Progenitor cell of endocrine pancreas (in vitro differentiated cells): Measurements from ENCODE around the gene ALS2CL. TPM values are rescaled to one million over a fixed set of nuclear protein-coding genes. Genes with fewer than 3 reads are reported as not detected.

ENCODE experiments used
- DNase-seq: peaks from one replicate; pipeline ENCODE4 v3.0.0; 2021; ENCODE audit warnings: low spot score; ENCODE audit not compliant: unreplicated experiment
- H3K27ac Mint-ChIP-seq: 2 replicates; pipeline ENCODE4 v1.8.0; 2021; ENCODE audit warnings: mild to moderate bottlenecking, moderate library complexity, mixed read lengths
- H3K27me3 Mint-ChIP-seq: 2 replicates; pipeline ENCODE4 v1.8.0; 2021; ENCODE audit warnings: mixed read lengths
- H3K36me3 Mint-ChIP-seq: 2 replicates; pipeline ENCODE4 v1.8.0; 2022; ENCODE audit warnings: mixed read lengths; ENCODE audit not compliant: insufficient read depth
- H3K4me1 Mint-ChIP-seq: 2 replicates; pipeline ENCODE4 v1.8.0; 2021; ENCODE audit warnings: low read depth, mixed read lengths
- H3K4me3 Mint-ChIP-seq: 2 replicates; pipeline ENCODE4 v1.8.0; 2021; ENCODE audit warnings: low read depth, mild to moderate bottlenecking, moderate library complexity, mixed read lengths
- H3K9me3 Mint-ChIP-seq: 2 replicates; pipeline ENCODE4 v1.8.0; 2021; ENCODE audit warnings: low read depth, mixed read lengths
- total RNA-seq: library from RNA; stranded (reverse); gene quantifications from 2 replicates; pipeline ENCODE4 v1.2.1, GENCODE V29; 2021
- TF ChIP-seq, protein P1 (sequence below): fragments of 200-600 bp; sonication (generic); IDR thresholded peaks from one replicate; pipeline ENCODE4 v1.5.0; 2021; ENCODE audit warnings: antibody characterized with exemption, mild to moderate bottlenecking; ENCODE audit not compliant: unreplicated experiment

ALS2CL gene
- total RNA-seq, 1 donor from 2014 or later = 3.5 TPM

DNA sequence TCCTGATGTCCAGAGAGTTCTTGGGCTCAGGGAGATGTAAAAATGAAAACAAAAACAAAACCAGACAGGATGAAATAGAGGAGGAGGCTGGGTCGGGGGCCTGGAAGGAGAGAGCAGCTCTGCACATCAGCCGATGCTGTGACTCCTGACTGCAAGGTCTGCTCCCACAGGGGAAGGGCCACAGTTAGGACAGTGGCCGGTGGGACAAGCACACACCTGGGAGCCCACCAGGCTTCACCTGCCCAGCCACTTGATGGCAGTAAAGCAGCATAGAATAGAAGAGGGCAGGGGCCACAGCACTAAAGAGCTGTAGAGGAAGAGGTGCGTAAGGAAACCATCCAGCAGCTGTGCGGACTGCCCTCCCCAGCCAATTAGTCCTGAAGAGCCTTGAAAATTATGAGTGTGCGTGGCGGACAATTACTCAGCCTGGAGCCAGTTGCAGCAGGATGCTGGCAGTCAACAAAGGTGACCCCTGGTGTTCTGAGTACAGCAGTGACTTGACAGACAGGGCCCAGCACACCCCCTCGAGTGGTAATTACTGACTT is 29.8 kb downstream of the ALS2CL start:
- TF ChIP-seq, protein P1, sequence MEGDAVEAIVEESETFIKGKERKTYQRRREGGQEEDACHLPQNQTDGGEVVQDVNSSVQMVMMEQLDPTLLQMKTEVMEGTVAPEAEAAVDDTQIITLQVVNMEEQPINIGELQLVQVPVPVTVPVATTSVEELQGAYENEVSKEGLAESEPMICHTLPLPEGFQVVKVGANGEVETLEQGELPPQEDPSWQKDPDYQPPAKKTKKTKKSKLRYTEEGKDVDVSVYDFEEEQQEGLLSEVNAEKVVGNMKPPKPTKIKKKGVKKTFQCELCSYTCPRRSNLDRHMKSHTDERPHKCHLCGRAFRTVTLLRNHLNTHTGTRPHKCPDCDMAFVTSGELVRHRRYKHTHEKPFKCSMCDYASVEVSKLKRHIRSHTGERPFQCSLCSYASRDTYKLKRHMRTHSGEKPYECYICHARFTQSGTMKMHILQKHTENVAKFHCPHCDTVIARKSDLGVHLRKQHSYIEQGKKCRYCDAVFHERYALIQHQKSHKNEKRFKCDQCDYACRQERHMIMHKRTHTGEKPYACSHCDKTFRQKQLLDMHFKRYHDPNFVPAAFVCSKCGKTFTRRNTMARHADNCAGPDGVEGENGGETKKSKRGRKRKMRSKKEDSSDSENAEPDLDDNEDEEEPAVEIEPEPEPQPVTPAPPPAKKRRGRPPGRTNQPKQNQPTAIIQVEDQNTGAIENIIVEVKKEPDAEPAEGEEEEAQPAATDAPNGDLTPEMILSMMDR = no peak
- peak; percentile 6 for DNase-seq
- no peaks in the 10 kb centered on the region for H3K9me3 Mint-ChIP-seq
- H3K36me3 Mint-ChIP-seq = no peaks in the 10 kb centered on the region
- peaks cover 62% of the 10 kb centered on the region for H3K27me3 Mint-ChIP-seq
- no peak overlapping the region for H3K27ac Mint-ChIP-seq
- H3K4me3 Mint-ChIP-seq = no peak overlapping the region
- H3K4me1 Mint-ChIP-seq = peaks cover 12% of the 10 kb centered on the region

DNA sequence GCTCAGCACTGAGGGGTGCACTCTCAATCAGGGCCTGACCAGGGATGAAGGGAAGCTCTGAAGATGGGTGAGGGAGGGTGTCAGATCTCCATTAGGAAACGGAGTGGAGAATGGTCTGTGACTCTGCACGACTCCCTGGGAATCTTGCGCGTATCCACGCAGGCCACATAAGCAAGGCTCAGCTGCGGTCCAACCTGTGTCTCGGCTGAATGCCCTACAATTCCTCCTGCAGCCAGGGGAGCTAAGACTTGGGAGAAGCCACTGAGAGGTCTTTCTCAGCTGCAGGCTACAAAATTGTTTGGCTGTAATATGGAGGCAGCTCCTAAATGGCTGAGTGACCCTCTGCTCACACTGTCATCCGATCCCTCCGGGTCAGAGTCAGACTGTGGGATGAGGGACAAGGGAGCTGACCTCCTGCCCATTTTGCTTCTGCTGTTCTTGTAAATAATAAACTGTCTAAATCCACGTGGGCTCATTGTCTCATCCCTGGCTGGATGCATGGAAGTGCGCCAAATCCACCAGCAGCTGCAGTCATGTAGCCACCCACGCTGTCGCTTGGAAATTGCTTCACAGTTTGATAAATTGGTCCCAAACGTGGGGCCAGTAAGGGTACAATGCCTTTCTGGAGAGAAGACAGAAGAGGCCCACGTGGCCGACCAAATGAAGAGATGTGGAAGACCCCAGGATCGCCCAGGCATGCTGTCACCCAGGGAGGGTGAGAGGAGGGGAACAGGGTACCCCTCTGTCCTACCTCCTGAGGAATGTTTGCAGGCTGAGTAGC is 30.5 kb downstream of the ALS2CL start:
- DNase-seq = no peak

DNA sequence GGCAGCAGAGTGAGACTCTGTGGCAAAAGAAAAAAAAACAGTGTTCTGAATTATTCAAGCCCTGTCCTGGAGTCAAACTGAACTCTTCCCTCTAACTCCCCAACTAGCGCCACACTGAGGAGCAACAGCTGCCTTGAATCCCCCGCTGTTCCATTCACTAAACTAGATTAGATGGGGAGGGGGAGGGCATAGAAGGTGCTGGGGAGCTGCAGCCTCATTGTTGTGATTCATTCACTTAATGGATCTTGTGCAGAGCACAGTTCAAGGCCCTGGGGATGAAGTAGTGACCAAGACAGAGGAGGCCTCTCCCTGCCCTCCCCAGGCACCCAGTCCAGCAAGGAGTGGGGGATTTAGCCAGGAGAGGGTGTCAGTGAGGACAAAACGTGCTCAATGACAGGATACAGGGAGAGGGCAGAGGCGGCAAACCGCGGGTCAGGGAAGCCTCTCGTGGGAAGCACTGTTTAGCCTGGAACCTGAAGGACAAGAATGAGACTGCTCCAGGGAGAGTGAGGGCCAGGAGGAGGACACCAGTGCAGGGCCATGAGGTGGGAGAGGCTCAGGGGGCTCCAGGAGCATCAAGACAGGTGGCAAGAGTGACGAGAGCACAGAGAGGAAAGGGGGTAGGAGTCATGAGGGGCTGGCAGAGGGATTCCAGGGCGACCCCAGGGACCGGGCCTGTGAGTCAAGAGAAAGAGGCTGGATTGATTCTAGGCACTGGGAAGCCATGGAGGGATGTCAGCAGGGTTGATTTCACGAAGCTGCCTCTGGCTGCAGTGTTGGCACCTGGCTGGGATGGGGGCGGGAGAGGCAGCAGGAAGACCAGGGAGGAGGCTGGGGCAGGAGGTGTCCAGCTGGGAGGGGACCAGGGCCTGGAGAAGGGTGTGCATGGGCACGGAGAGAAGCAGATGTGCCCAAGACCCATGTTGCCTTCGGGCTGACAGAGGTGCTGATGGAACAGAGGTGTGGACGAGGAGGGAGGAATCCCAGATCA is 31.4 kb downstream of the ALS2CL start:
- Mint-ChIP-seq H3K9me3 (no peaks in the 10 kb centered on the region), H3K4me3 (no peak overlapping the region), H3K4me1 (peaks cover 12% of the 10 kb centered on the region), H3K27ac (peak overlapping the region; percentile 16), H3K27me3 (peaks cover 52% of the 10 kb centered on the region), H3K36me3 (no peaks in the 10 kb centered on the region)
- TF ChIP-seq, protein P1 = no peak
- DNase-seq = peak; percentile 8

More for the DNA sequence above, 30.5 kb downstream of the ALS2CL start:
- TF ChIP-seq, protein P1 = no peak
- Mint-ChIP-seq H3K4me1 (peaks cover 12% of the 10 kb centered on the region), H3K27me3 (peaks cover 57% of the 10 kb centered on the region), H3K27ac (peak overlapping the region; percentile 16), H3K36me3 (no peaks in the 10 kb centered on the region), H3K9me3 (no peaks in the 10 kb centered on the region), H3K4me3 (no peak overlapping the region)

DNA sequence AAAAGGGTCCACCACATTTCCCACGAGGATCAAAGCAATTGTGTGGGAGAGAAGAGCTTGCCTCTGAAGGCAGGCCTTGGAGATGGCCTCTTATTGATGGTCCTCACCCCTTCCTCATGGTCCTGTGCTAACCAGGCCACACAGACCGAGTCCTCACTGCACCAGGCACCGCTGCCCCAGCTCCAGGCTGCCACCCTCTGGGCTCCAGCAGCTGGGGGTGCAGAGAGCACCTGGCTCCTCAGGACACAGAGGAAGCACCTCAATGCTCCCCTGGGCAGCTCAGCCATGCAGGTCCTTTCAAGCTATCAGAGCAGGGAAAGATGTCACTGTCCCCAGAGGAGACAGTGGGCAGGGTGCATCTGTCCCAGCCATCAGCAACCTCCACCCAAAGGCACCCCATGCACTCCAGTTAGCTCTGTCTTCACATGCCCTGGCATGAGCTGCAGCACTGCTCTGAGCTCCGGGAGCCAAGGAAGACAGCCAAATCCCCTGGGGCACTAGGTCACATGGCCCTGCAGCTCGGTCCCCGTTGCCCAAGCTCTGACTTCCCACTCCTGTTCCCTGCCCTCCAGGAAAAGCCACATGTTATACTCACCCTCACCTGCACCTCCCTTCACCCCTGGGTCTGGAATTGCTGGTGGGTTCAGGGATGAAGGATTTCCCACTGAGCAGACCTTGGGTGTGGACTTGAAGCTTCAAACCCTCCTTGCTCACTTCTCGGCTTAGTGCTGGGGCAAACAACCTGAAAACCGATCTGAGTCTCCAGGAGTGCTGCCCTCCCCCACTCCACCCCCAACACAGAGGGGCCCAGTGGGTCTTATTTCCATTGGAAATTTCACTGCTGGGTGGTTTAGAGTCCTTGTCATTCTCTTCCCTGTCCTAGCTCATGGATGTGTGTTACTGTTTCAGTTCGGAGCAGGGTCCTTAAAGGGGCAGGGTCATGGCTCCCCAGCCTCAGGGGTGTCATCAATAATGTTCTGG is 32.6 kb downstream of the ALS2CL start:
- Mint-ChIP-seq H3K27ac (no peak overlapping the region), H3K4me3 (no peak overlapping the region)

More for the DNA sequence above, 32.6 kb downstream of the ALS2CL start:
- H3K4me1 Mint-ChIP-seq = peaks cover 7% of the 10 kb centered on the region
- TF ChIP-seq, protein P1 = no peak
- no peaks in the 10 kb centered on the region for H3K9me3 Mint-ChIP-seq
- no peak for DNase-seq
- H3K36me3 Mint-ChIP-seq = no peaks in the 10 kb centered on the region
- peaks cover 46% of the 10 kb centered on the region for H3K27me3 Mint-ChIP-seq
